Testis (tissue), 3 donors: Measurements from ENCODE around the gene CDKL4. TPM values are rescaled to one million over a fixed set of nuclear protein-coding genes. Genes with fewer than 3 reads are reported as not detected.

Experiments used
- DNase-seq: peaks from one replicate; pipeline ENCODE4 v3.0.0-alpha.2; 2019
- H3K27ac ChIP-seq, 2 donors: fragments of 200-600 bp; sonication (generic); one replicate each; pipeline ENCODE4 v1.5.1; 2019
- H3K27me3 ChIP-seq: fragments of 200-600 bp; sonication (generic); one replicate; pipeline ENCODE4 v1.5.1; 2019
- H3K36me3 ChIP-seq: fragments of 200-600 bp; sonication (generic); one replicate; pipeline ENCODE4 v1.5.1; 2017; ENCODE audit warnings: low read depth; ENCODE audit errors: missing control alignments
- H3K4me1 ChIP-seq: fragments of 200-600 bp; sonication (generic); one replicate; pipeline ENCODE4 v1.5.1; 2019
- H3K4me3 ChIP-seq, 2 donors: fragments of 200-600 bp; sonication (generic); one replicate each; pipeline ENCODE4 v1.5.1; 2017 to 2019
- H3K9me3 ChIP-seq: fragments of 200-600 bp; sonication (generic); one replicate; pipeline ENCODE4 v1.5.1; 2017
- POLR2A ChIP-seq: fragments of 450-650 bp; IDR thresholded peaks from one replicate; pipeline ENCODE4 v1.6.1; 2017; ENCODE audit warnings: antibody characterized with exemption, mild to moderate bottlenecking, moderate library complexity
- WGBS, 2 donors: methylation state at CpG; one replicate each; pipeline ENCODE4 v1.1.5; 2018; 5-methylcytosine and 5-hydroxymethylcytosine counted together
- intact Hi-C: fragments of 100-400 bp; cut with DNase I; formaldehyde crosslinking; loops from one replicate; pipeline ENCODE4 v1.15.1; 2023; ENCODE audit warnings: low total_unique reads
- polyA plus RNA-seq: library from polyadenylated mRNA; stranded (reverse); fragments of 350-450 nt; fragmentation: Illumina TruSeq; extraction: RNeasy Lipid Tissue Mini Kit (QIAGEN cat#74804); gene quantifications from one replicate; pipeline ENCODE4 v1.2.3, GENCODE V29; 2014; ENCODE audit warnings: low read depth, low replicate concordance; ENCODE audit not compliant: insufficient read depth
- total RNA-seq, 2 donors: library from RNA; depleted of rRNA; stranded (reverse); fragments of >200 nt; gene quantifications; one replicate each; pipeline ENCODE4 v1.2.3, GENCODE V29; 2016
- TF ChIP-seq, protein P1 (sequence below), 3 experiments: fragments of 450-650 bp in 2 of 3; fragments of 200-600 bp in 1 of 3; sonication (generic) in 1 of 3; IDR thresholded peaks; one replicate each; pipeline ENCODE4 v1.5.1; 2016 to 2019; ENCODE audit warnings: antibody characterized with exemption in 3 of 3, mild to moderate bottlenecking in 2 of 3, moderate library complexity in 1 of 3

Gene CDKL4
- total and polyA plus RNA-seq, 3 donors from 2014 or later, result 2.3 to 4.2 (median 3.9) TPM

DNA sequence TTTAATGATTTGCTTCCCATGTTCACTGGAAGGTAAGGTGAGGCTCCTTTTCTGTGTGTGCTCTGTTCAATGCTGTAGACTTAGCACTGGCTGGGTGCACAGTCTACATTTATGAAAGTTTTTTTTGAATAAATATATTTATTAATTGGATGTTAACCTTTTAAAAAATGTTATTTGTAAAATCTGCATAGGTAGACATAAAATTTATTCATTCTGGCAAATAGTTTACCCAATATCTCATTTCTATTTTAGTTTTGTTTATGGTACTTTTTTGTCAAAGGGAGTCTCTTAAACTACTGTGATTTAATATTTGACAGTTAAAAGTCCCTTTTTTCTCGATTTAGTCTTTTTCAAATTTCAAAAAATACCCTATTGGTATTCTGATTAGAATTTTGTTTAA lies 19.9 kb downstream of the CDKL4 start:
- no peaks in the 10 kb centered on the region for H3K36me3 ChIP-seq
- no peaks in the 10 kb centered on the region for H3K4me1 ChIP-seq
- H3K9me3 ChIP-seq, result no peaks in the 10 kb centered on the region
- intact Hi-C loops, result no loop called here
- H3K27ac ChIP-seq, result no peak overlapping the region
- no peaks in the 10 kb centered on the region for H3K27me3 ChIP-seq
- TF ChIP-seq, protein P1, sequence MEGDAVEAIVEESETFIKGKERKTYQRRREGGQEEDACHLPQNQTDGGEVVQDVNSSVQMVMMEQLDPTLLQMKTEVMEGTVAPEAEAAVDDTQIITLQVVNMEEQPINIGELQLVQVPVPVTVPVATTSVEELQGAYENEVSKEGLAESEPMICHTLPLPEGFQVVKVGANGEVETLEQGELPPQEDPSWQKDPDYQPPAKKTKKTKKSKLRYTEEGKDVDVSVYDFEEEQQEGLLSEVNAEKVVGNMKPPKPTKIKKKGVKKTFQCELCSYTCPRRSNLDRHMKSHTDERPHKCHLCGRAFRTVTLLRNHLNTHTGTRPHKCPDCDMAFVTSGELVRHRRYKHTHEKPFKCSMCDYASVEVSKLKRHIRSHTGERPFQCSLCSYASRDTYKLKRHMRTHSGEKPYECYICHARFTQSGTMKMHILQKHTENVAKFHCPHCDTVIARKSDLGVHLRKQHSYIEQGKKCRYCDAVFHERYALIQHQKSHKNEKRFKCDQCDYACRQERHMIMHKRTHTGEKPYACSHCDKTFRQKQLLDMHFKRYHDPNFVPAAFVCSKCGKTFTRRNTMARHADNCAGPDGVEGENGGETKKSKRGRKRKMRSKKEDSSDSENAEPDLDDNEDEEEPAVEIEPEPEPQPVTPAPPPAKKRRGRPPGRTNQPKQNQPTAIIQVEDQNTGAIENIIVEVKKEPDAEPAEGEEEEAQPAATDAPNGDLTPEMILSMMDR (IDR thresholded peaks at IDR 0.05), result no peak
- no peak for TF ChIP-seq POLR2A
- no peak for DNase-seq
- H3K4me3 ChIP-seq, result no peak overlapping the region
- 93 to 96% methylated on average over 1 of the region's 1 CpG for WGBS, 2 donors

DNA sequence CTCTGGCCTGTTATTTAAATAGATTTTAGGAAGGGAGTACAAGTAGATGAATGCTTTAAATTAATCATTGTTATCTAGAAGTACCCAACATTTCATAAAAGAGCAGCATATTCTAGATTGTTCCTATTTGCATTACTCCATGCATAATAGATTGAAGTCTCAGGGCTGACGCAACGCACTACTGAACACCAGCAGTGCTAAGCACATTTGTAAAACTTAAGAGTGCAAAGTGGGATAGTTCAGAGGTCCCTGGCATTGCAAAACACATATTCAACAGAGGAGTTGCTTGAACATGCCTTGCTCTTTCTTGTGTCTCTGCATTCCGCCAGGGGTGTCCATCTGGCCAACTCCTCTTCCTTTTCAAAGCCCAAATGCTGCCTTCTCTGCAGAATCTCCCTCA lies 22.3 kb downstream of the CDKL4 start:
- Histone ChIP-seq H3K36me3 (no peaks in the 10 kb centered on the region), H3K9me3 (no peaks in the 10 kb centered on the region), H3K27me3 (no peaks in the 10 kb centered on the region), H3K4me3 (no peak overlapping the region), H3K27ac (no peak overlapping the region), H3K4me1 (no peaks in the 10 kb centered on the region)
- no peak for DNase-seq
- no peak for TF ChIP-seq POLR2A
- TF ChIP-seq, protein P1 (IDR thresholded peaks at IDR 0.05), result no peak
- 95 to 98% methylated on average over 3 of the region's 3 CpGs for WGBS, 2 donors
- intact Hi-C loops, result no loop called here

DNA sequence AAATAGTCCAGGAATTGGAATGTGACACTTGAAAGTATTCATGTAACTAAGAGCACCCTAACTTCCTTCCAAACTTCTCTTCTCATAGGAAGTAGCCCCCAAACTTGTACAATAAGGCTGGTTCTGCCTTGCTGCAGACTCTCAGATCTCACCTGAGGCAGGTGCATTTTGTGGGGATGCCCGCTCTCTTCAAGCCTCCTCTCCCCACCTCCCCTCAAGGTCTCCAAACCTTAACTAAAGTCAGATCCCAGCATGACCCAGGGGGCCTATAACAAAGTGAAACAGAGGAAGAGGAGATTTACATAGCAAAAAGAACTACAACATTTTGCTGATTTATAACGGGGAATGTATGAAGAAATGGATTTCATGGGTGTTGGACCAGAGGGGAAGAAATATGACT lies 23.6 kb downstream of the CDKL4 start:
- DNase-seq, result no peak
- no peaks in the 10 kb centered on the region for H3K36me3 ChIP-seq
- intact Hi-C loops, result no loop called here
- no peaks in the 10 kb centered on the region for H3K9me3 ChIP-seq
- no peak for TF ChIP-seq POLR2A
- TF ChIP-seq, protein P1 (IDR thresholded peaks at IDR 0.05), result no peak
- H3K27me3 ChIP-seq, result no peaks in the 10 kb centered on the region
- 91 to 96% methylated on average over 2 of the region's 2 CpGs for WGBS, 2 donors
- no peaks in the 10 kb centered on the region for H3K4me1 ChIP-seq
- H3K27ac ChIP-seq, result no peak overlapping the region
- no peak overlapping the region for H3K4me3 ChIP-seq

- Histone ChIP-seq H3K4me1 (no peaks in the 10 kb centered on the region), H3K36me3 (no peaks in the 10 kb centered on the region), H3K4me3 (no peak overlapping the region), H3K27ac (no peak overlapping the region), H3K27me3 (no peaks in the 10 kb centered on the region), H3K9me3 (no peaks in the 10 kb centered on the region)
- TF ChIP-seq POLR2A, result no peak
- TF ChIP-seq, protein P1 (IDR thresholded peaks at IDR 0.05), result no peak
- WGBS, 2 donors, result 96 to 100% methylated on average over 5 of the region's 5 CpGs
- intact Hi-C loops, result no loop called here
- DNase-seq, result no peak
Observed at GRCh38 chr2:39218391-39218790, 25.4 kb downstream of the CDKL4 start.

DNA sequence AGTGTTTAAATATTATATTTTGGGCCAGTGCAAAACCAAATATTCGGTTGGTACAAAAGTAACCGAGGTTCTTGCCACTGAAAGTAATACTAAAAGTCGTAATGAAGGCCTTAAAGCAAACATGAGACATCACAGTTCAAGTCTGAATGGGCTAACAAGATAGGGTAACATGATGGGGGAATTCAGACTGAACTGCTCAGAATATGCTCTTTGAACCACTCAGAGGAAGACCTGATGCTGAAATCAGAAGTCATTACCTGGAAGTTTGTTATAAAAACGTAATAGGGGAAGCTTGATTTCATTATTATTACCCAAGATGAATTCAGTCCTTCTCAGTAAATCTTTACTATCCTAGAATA lies 26.6 kb downstream of the CDKL4 start:
- no peak for TF ChIP-seq POLR2A
- TF ChIP-seq, protein P1 (IDR thresholded peaks at IDR 0.05), result no peak
- no peak for DNase-seq
- Histone ChIP-seq H3K4me1 (no peaks in the 10 kb centered on the region), H3K27me3 (no peaks in the 10 kb centered on the region), H3K9me3 (no peaks in the 10 kb centered on the region), H3K36me3 (no peaks in the 10 kb centered on the region), H3K27ac (no peak overlapping the region), H3K4me3 (no peak overlapping the region)
- 84 to 87% methylated on average over 4 of the region's 4 CpGs for WGBS, 2 donors
- intact Hi-C loops, result no loop called here
